GM21825 (cell line): ENCODE results near the gene TSPAN16.
"Not testable (repeated sequence)": the region's sequence is repeated elsewhere in the genome, so short reads cannot be mapped to it uniquely, and the experiment has no call there.

ENCODE experiments used
- ATAC-seq: cut with Tn5 transposase; IDR thresholded peaks from one replicate; pipeline ENCODE4 v1.9.1; 2021; ENCODE audit warnings: mild to moderate bottlenecking, moderate library complexity; ENCODE audit not compliant: unreplicated experiment

Gene TSPAN16

DNA sequence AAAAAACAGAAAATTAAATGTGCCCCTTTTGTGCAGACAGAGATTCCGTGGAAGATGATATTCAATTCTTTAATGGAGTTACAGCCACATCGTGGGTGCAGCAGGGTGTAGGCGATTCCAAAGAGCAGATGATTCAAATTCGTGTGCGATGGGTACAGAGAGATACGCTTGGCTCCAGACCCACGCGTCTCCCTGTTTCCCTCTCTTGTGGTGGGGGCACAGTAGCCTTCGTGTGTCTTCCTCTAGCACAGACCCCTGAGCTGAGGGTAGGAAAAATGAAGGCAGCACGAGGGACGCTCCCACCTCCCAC is 4.8 kb downstream of the TSPAN16 start:
- ATAC-seq: no peak

DNA sequence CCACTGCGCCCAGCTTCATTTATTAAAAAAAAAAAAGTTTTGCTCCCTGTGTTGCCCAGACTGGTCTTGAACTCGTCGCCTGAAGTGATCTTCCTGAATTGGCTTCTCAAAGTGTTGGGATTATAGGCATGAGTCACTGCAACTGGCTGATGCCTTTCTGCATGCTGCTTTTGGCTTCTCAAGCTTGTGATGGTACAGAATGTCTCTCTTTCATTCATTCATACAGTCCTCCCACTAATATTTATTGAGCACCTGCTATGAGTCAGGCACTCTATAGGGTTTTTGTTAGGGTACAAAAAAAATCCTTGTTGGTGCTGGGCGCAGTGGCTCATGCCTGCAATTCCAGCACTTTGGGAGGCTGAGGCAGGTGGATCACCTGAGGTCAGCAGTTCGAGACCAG is 9.0 kb downstream of the TSPAN16 start:
- ATAC-seq: no peak

DNA sequence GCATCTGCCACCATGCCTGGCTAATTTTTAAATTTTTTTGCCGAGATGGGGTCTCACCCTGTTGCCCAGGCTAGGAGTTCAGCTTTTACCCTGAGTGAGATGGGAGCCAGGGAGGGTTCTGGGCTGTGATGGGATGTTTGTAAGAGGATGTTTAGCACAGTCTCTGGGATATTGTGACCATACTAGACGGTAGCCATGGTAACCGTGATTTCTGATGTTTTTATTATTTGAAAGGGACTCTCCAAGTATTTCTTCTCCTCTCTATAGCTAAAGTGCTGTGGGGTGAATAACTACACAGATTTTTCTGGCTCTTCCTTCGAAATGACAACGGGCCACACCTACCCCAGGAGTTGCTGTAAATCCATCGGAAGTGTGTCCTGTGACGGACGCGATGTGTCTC is 10.4 kb downstream of the TSPAN16 start:
- ATAC-seq: no peak

DNA sequence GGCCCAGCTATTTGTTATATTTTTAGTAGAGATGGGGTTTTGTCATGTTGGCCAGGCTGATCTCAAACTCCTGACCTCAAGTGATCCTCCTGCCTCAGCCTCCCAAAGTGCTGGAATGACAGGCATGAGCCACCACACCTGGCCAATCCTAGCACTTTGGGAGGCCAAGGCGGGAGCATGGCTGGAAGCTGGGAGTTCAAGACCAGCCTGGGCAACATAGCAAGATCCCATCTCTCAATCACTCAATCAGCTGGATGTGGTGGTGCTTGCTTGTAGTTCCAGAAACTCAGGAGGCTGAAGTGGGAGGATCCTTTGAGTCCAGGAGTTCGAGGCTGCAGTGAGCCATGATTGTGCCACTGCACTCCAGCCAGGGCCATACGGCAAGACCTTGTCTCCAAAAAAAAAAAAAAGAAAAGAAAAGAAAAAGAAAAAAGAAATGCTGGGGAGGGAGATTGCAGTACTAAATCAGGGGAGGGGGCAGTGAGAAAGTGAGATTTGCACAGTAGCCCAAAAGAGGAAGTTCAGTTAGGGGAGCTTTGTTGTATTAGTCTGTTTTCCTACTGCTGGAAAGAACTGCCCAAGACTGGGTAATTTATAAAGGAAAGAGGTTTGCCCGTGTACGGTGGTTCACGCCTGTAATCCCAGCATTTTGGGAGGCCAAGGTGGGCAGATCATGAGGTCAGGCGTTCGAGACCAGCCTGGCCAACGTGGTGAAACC is 24.5 kb downstream of the TSPAN16 start:
- ATAC-seq: not testable (repeated sequence)

DNA sequence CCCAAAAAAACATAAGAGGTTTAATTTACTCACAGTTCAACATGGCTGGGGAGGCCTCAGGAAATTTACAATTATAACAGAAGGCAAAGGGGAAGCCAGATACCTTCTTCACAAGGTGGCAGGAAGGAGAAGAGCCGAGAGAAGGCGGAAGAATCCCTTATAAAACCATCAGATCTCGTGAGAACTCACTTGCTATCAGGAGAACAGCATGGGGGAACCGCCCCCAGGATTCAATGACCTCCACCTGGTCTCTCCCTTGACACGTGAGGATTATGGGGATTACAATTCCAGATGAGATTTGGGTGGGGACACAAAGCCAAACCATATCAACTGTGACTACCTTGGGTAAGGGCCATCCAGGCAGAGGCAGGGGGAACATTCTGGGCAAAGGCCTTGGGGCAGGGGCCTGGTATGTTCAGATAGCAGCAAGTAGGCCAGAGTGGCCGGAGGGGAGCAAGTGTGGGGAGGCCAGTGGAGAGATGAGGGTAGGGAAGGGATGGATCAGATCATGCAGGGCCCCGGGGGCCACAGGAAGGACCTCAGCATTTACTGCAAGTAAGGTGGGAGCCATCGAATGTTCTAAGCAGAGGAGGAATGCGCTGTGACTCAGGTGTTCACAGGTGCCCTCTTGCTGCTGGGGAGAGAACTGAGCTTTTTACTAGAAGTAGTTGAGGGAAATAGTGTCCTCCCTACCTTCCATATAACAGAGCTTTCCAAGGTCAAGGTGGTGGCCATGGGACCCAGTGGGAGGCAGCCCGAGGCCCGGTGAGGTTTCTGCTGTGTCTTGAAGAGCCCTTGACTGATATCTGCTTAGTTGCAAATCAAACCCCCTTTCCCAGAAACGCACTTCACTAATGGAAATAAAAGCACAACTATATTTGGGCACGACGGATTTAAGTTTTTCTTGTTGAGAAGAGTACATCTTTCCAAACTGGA is 25.5 kb downstream of the TSPAN16 start:
- ATAC-seq: no peak

DNA sequence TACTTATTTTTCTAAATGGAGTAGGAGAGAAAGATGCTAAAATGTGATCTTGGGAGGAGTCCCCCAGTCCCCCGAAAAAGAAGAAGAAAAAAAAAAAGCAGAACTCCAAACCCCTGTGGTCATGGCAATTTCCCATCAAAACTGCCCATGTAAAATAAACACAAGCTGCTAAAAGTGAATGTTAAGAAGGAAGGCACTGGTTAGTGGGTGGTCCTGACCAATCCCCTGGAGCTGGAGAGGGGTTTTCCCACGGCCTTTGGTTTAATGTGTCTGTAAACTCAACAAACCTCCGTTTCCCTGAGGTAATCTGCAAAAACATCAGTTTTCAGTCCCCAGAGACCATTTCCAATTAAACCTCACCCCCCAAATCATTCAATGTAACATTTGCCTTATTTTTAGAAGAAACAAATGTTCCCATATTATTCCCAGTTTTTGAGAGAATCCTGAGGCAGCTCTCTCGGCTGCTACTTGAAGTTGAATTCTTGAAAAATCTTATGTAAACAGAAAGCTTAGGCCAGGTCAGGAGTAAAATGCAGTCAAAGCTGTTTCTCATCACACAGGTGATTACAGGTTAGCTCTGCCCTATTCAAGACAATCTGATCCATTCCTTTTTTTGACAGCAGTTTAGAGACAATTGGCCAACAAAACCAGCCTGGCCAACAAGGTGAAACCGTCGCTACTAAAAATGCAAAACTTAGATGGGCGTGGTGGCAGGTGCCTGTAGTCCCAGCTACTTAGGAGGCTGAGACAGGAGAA is 26.5 kb downstream of the TSPAN16 start:
- no peak for ATAC-seq

DNA sequence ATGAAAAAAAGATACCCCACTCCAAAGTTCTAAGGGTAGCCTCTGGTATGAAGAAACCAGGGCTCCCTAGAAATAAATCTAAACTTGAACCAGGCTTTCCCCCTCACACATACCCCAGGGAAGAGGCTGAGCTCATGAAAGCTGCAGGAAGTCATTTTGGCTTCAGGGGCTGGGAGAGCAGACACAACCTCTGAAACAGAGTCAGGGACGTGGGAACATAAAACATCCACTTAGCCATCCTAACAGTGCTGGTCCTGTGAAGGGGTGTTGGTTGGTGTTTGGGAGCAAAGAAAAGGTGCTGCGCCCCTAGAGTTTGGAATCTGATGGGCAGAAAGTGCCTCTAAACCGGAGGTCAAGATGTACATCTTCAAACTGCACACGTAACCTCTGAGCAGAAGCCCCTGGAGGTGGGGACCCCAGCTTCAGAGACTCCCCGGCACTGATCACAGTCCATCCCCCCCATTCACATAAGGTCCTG is 27.7 kb downstream of the TSPAN16 start:
- ATAC-seq: no peak

DNA sequence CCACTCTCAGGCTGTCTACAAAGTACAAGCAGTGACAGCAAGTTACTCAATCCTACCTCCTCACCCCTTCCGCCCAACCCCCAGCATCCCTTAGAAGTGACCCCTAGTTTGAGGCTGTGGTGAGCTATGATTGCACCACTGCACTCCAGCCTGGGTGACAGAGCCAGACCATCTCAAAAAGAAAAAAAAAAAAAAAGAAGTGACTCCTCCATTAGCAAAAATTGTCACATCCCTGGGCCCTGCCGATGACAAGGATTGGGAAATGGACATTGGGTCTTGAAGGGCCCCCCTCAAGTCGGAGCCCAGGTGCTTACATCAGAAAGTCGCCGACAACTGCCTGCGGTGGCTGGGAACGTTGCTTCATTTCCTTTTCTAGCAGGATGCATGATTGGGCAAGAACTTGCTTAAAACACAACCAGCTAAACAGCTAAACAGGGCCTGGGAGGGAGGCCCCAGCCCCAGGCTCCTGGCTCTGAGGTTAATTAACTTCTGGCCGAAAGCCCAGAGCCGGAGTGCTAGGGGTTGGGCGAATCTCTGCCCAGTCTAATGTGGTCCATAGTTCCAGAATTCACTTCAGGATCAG is 28.2 kb downstream of the TSPAN16 start:
- ATAC-seq: peak; percentile 66

DNA sequence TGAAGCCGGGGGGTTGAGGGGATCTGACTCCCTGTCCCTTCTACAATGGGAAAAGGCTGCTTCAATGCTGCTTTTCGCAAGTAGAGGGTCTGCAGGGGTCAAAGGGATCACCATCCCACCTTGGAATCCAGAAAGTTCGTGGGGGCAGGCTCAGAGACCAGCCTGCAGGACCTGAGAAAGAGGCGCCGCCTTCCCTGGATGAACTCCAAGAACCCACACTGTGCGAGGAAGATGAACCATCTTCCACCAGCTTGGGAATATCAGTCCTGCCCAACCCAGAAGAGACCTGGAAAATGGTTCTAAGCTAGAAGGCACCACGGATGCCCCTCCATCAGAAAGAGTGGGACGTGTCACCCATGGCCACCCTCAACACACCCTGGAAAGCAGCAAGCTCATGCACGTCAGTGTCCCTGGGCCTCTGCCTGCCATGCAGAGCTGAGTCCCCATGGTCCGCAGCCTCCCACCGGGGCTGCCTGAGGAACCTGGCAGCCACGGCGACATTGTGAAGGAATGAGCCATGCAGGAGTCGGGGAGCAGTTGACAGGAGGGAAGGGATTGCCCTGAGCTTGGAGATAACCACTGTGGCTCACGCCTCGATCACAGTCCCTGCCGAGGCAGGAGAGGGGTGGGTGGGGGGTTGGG is 28.9 kb downstream of the TSPAN16 start:
- ATAC-seq: no peak

DNA sequence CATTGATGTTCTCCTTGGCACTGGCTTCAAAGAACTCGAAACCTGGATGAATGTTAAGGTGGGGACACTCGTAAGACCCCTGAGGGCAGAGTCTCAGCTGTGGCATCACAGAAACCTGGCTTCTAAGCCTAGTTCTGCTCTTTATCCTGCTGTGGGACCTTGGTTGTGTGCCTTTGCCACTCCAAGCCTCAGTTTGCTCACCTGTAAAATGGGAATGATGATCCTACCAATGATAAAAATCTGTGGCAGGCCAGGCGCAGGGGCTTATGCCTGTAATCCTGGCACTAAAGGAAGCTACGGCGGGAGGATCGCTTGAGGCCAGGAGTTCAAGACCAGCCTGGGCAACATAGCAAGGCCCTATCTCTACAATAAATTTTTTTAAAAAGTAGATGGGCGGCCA is 29.6 kb downstream of the TSPAN16 start:
- ATAC-seq: no peak

DNA sequence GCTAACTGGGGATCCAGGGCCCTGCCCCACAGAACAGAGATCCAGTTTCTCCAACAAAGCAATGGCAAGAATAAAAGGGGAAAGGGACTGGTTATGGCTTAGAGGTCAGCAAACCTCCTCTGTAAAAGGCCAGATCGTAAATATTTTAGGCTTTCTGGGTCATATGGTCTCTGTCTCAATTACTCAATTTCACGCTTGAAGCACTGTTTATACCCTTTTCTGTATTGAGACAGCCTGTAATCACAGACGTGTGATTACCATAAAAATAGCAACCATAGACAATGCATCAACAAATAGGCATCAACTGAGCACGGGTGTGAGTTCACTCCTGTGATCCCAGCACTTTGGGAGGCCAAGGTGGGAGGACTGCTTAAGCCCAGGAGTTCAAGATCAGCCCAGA is 34.2 kb downstream of the TSPAN16 start:
- no peak for ATAC-seq

DNA sequence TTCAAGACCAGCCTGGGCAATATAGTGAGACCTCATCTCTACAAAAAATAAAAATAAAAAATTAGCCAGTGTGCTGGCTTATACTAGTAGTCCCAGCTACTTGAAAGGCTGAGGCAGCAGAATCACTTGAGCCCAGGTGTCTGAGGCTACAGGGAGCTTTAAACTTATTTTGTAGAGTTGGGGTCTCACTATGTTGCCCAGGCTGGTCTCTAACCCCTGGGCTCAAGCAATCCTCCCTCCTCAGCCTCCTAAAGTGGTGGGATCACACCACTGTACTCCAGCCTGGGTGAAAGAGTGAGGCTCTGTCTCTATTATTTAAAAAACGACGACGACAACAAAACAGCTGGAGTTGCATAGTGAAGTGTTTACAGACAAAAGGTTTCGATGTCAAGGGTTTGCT is 35.5 kb downstream of the TSPAN16 start:
- ATAC-seq: no peak

DNA sequence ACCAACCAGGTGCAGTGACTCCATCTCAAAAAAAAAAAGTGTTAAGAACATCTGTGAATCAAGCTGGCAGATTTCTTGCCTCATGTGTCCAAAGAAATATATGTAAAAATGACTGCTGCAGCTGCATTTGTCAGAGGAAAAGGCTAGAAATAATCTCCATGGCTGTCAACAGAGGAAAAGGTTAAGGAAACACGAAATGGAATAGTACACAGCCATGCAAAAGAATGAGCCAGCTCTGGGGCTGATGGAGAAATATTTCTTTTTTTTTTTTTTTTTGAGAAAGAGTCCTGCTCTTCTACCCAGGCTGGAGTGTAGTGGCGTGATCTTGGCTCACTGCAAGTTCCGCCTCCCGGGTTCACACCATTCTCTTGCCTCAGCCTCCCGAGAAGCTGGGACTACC is 36.9 kb downstream of the TSPAN16 start:
- no peak for ATAC-seq

DNA sequence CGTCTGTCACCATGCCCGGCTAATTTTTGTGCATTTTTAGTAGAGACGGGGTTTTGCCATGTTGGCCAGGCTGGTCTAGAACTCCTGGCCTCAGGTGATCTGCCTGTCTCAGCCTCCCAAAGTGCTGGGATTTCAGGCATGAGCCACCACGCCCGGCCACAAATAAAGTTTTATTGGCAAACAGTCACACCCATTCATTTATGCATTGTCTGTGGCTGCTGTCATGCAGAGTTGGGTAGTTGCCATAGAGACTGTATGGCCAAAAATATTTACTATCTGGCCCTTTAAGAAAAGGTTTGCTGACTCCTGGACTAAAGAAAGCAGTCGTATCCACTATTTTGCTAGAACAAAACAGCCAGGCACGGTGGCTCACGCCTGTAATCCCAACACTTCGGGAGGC is 37.9 kb downstream of the TSPAN16 start:
- ATAC-seq: not testable (repeated sequence)

DNA sequence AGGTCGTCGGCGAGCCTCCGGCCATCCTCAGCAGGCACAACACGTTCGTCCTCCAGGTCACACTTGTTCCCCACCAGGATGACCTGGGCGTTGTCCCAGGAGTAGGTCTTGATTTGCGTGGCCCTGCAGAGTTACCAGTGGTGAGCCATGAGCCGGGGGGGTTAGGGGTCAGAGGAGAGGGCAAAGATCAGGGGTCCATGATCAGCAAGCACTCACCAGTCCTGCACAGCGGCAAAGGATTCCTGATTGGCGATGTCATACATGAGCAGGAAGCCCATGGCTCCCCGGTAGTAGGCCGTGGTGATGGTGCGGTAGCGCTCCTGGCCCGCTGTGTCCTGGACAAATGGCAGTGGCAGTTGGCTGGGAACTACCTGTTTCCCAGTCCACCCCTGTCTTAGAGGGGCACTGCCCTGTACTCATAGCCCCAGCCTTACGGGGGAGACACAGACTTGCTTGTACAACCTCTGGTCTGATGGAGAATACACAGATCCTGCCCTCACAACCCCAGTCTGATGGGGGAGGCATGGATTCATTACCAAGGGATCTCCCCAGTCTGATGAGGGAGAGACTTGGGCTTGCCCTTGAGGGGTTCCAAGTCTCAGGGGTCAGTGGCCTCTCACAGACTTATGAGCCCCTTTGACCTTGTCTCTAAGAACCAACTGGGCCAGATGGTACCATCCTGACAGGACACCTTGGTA is 39.6 kb downstream of the TSPAN16 start:
- no peak for ATAC-seq

DNA sequence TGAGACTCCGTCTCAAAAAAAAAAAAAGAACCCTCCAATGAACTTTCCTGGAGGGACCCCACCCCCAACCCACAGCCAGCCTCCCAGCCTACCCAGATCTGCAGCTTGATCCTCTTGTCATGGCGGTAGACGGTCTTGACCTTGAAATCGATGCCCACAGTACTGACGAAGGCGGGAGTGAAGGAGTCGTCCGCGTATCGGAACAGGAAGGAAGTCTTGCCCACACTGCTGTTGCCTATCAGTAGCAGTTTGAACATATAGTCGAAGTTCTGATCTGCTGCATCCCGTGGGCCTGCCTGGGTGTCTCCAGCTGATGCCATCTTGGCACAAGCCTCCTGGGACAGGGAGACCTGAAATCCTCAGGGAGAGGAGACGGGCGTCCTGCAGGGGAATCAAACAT is 41.1 kb downstream of the TSPAN16 start:
- no peak for ATAC-seq

DNA sequence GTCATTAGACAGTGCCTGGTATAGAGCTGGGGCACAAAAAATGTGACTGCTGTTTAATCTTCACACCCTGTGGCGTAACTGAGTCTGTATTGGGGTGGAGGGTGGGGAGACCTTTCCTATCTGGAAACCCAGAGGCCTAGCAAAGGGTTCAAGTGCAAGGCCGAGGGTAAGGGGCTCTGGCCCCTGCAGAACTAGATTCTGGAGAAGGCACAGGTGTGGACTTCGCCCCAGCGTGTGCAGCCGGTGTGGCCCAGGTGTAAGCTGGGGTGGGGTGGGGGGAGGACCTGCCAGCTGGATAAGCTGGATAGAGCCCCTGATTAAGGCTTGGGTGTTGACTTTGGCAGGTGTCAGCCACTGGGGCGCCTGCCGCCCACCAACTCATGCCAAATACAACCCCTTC is 42.2 kb downstream of the TSPAN16 start:
- ATAC-seq: no peak

DNA sequence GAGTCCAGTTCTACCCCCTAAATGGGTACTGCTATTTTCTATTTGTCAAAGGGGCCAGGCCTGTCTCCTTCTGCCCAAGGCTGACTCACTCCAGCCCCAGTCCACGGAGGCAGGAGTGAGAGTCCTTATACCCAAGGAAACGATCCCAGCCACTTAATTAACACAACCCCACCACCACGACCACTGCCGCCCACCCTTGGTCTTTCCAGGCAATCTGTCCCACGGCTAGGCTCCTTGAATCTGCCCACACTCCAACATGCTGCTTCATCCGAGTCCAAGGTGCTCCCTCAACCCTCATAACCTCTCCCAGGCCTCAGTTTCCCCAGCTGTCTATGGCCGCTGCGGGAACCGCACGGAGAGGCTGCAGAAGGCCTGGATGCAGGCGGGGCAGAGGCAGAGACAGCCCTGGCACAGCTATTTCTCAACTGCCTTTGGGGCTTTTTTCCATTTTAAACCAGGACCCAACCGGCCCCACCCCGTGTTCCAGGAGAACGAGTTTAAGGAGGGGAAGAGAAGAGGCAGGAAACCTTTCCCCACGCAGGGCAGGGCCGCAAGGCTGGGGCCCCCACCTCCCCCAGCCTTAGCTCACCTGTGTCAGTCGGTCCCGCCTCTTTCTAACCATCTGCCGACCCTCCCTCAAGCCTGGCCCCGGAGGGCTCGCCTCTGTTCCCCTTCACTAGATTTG is 42.8 kb downstream of the TSPAN16 start:
- no peak for ATAC-seq

DNA sequence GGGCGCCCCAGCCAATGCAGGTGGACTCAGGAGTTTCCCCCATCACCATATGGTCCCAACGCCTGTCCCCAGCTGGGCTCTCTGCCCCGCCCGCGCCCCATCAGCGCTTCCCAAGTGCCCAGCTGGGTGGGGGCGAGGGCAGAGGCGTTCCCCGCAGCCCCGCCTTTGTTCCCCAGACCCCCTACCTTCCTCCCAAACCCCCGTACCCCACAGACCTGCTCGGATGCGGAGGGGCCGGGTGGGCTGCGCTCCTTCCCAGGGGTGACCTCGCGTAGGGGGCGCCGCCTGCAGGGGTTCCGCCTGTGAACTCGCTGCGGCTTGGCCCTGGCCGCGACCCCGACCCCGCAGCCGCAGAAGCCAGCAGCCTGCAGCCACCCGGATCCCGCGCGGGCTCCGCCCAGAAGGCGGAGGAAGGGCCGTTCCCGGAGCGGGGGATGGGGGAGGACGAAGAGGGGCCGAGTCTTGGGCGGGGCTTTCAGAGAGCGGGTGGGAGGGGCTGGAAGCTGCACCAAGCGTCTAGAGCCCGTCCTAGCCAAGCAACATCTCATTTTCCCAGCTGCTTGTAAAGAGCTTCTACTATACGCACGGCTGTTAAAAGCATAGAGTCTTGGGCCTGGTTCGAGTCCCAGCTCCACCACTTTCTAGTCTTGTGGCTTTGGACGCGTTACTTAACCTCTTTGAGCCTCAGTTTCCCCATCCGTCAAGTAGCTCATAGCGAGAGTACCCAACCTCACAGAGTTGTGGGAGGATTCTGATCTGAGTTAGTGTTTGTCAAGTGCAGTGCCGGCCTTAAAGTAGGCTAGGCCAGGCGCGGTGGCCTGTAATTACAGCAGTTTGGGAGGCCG is 43.5 kb downstream of the TSPAN16 start, which contains the start of gene RAB3D:
Gene RAB3D, minus strand, starts transcription at position 404 of the 845 bp plus-strand sequence. CDS start 2,258 bp downstream, outside the sequence.
- peak; percentile 65 for ATAC-seq
